Mesenchymal stem cell (in vitro differentiated cells and primary cell): Measurements from ENCODE around the gene ZXDC.

Source experiments
- DNase-seq: peaks from one replicate; pipeline ENCODE4 v3.0.0-alpha.2; 2013
- H2AFZ ChIP-seq: one replicate; pipeline ENCODE4 v1.6.1; 2013; ENCODE audit warnings: low read depth, mild to moderate bottlenecking, control low read depth, inconsistent platforms, low read length, moderate library complexity
- H2AK5ac ChIP-seq: 2 replicates; pipeline ENCODE4 v1.6.1; 2013; ENCODE audit warnings: low read length, moderate library complexity, mild to moderate bottlenecking, inconsistent platforms; ENCODE audit not compliant: severe bottlenecking
- H2BK120ac ChIP-seq: one replicate; pipeline ENCODE4 v1.6.1; 2013; ENCODE audit warnings: low read depth, mild to moderate bottlenecking, inconsistent platforms, low read length, moderate library complexity
- H2BK12ac ChIP-seq, 2 experiments: one replicate each; pipeline ENCODE4 v1.6.1; 2013; ENCODE audit warnings: inconsistent platforms in 2 of 2, low read length in 2 of 2, mild to moderate bottlenecking in 2 of 2, moderate library complexity in 2 of 2, control low read depth in 1 of 2
- H2BK15ac ChIP-seq: one replicate; pipeline ENCODE4 v1.6.1; 2013; ENCODE audit warnings: mild to moderate bottlenecking, low read depth, inconsistent platforms; ENCODE audit not compliant: poor library complexity, severe bottlenecking
- H2BK5ac ChIP-seq: 2 replicates; pipeline ENCODE4 v1.6.1; 2013; ENCODE audit warnings: low read depth, mild to moderate bottlenecking, low read length, control low read depth, inconsistent platforms; ENCODE audit not compliant: poor library complexity, severe bottlenecking
- H3K14ac ChIP-seq, 2 experiments: one replicate each; pipeline ENCODE4 v1.6.1; 2013; ENCODE audit warnings: inconsistent platforms in 2 of 2, low read length in 2 of 2, control low read depth in 1 of 2, mild to moderate bottlenecking in 1 of 2, moderate library complexity in 1 of 2
- H3K18ac ChIP-seq, 2 experiments: one replicate each; pipeline ENCODE4 v1.6.1; 2013; ENCODE audit warnings: inconsistent platforms in 2 of 2, low read length in 2 of 2, control low read depth in 1 of 2, low read depth in 1 of 2, mild to moderate bottlenecking in 1 of 2
- H3K23ac ChIP-seq, 2 experiments: one replicate each; pipeline ENCODE4 v1.6.1; 2013; ENCODE audit warnings: inconsistent platforms in 2 of 2, low read length in 2 of 2, mild to moderate bottlenecking in 2 of 2, moderate library complexity in 2 of 2, control low read depth in 1 of 2
- H3K27ac ChIP-seq: 2 replicates; pipeline ENCODE4 v1.5.1; 2013; ENCODE audit warnings: mild to moderate bottlenecking, moderate library complexity, low read length, control low read depth, inconsistent platforms; ENCODE audit not compliant: poor library complexity, severe bottlenecking
- H3K27me3 ChIP-seq, 2 experiments: 2 replicates each; pipeline versions ENCODE4 v1.6.1 to v1.7.0; 2013; ENCODE audit warnings: low read length in 2 of 2, mild to moderate bottlenecking in 2 of 2, moderate library complexity in 2 of 2, control low read depth in 1 of 2, inconsistent platforms in 1 of 2; ENCODE audit not compliant: control insufficient read depth in 1 of 2, insufficient read depth in 1 of 2
- H3K36me3 ChIP-seq, 2 experiments: 2 replicates each; pipeline versions ENCODE4 v1.6.1 to v1.7.0; 2013; ENCODE audit warnings: low read length in 2 of 2, control low read depth in 1 of 2, inconsistent platforms in 1 of 2, low read depth in 1 of 2, mild to moderate bottlenecking in 1 of 2; ENCODE audit not compliant: insufficient read depth in 2 of 2, control insufficient read depth in 1 of 2
- H3K4ac ChIP-seq, 2 experiments: one replicate each; pipeline ENCODE4 v1.6.1; 2013; ENCODE audit warnings: inconsistent platforms in 2 of 2, low read length in 2 of 2, mild to moderate bottlenecking in 2 of 2, moderate library complexity in 2 of 2, control low read depth in 1 of 2, low read depth in 1 of 2
- H3K4me1 ChIP-seq: 2 replicates; pipeline ENCODE4 v1.6.1; 2013; ENCODE audit warnings: low read depth, low read length, control low read depth; ENCODE audit not compliant: control insufficient read depth, insufficient read depth
- H3K4me2 ChIP-seq: 2 replicates; pipeline ENCODE4 v1.6.1; 2013; ENCODE audit warnings: low read length, mild to moderate bottlenecking, inconsistent platforms; ENCODE audit not compliant: poor library complexity, severe bottlenecking
- H3K4me3 ChIP-seq, 2 experiments: 2 replicates each; pipeline versions ENCODE4 v1.5.1 to v1.7.0; 2013; ENCODE audit warnings: low read length in 2 of 2, mild to moderate bottlenecking in 2 of 2, control low read depth in 1 of 2, low read depth in 1 of 2; ENCODE audit not compliant: insufficient read depth in 1 of 2
- H3K79me1 ChIP-seq: replicated peaks from 2 replicates; pipeline ENCODE4 v1.6.1; 2013; ENCODE audit warnings: mild to moderate bottlenecking, control low read depth, low read length, inconsistent platforms; ENCODE audit not compliant: poor library complexity, severe bottlenecking
- H3K9ac ChIP-seq: 2 replicates; pipeline ENCODE4 v1.7.0; 2013; ENCODE audit warnings: mild to moderate bottlenecking, low read length, moderate library complexity
- H3K9me3 ChIP-seq: 2 replicates; pipeline ENCODE4 v1.7.0; 2013; ENCODE audit warnings: mild to moderate bottlenecking, low read length; ENCODE audit not compliant: control insufficient read depth
- H4K8ac ChIP-seq: one replicate; pipeline ENCODE4 v1.6.1; 2013; ENCODE audit warnings: inconsistent platforms, mild to moderate bottlenecking, low read length, moderate library complexity
- H4K91ac ChIP-seq: one replicate; pipeline ENCODE4 v1.6.1; 2013; ENCODE audit warnings: mild to moderate bottlenecking, low read length, inconsistent platforms
- WGBS: methylation state at CpG from one replicate; pipeline ENCODE4 v1.1.7; 2013; ENCODE audit warnings: mixed read lengths; 5-methylcytosine and 5-hydroxymethylcytosine counted together

The ZXDC gene

GRCh38 chr3:126439346-126439967 is 36.2 kb downstream of the ZXDC start:
- Histone ChIP-seq H3K9ac (no peak overlapping the region), H3K9me3 (no peaks in the 10 kb centered on the region), H3K18ac (no peak overlapping the region), H3K14ac (no peak overlapping the region), H2AFZ (no peak overlapping the region), H2BK12ac (no peak overlapping the region), H2BK5ac (no peak overlapping the region), H2BK15ac (no peak overlapping the region), H3K36me3 (peaks cover 37 to 53% of the 10 kb centered on the region in 2 experiments), H2BK120ac (no peak overlapping the region), H3K4me3 (no peak overlapping the region), H3K23ac (no peak overlapping the region), H3K79me1 (peaks cover 4% of the 10 kb centered on the region), H3K4me2 (no peak overlapping the region), H4K8ac (no peak overlapping the region), H3K27me3 (no peaks in the 10 kb centered on the region), H4K91ac (no peak overlapping the region), H2AK5ac (no peak overlapping the region), H3K27ac (no peak overlapping the region), H3K4me1 (peaks cover 3% of the 10 kb centered on the region), H3K4ac (no peak overlapping the region)
- WGBS, result 98% methylated on average over 15 of the region's 15 CpGs
- DNase-seq, result no peak

GRCh38 chr3:126438746-126439145 is 36.9 kb downstream of the ZXDC start:
- H2BK12ac ChIP-seq, result no peak overlapping the region
- H3K27me3 ChIP-seq, result no peaks in the 10 kb centered on the region
- H3K4me3 ChIP-seq, result no peak overlapping the region
- no peak overlapping the region for H4K8ac ChIP-seq
- no peak overlapping the region for H3K4me2 ChIP-seq
- 95% methylated on average over 9 of the region's 10 CpGs for WGBS
- H4K91ac ChIP-seq, result no peak overlapping the region
- H3K79me1 ChIP-seq, result peaks cover 4% of the 10 kb centered on the region
- no peak overlapping the region for H3K4ac ChIP-seq
- H3K14ac ChIP-seq, result no peak overlapping the region
- no peak overlapping the region for H3K23ac ChIP-seq
- no peak overlapping the region for H3K9ac ChIP-seq
- peaks cover 3% of the 10 kb centered on the region for H3K4me1 ChIP-seq
- H3K36me3 ChIP-seq, result peaks cover 37 to 55% of the 10 kb centered on the region in 2 experiments
- no peak overlapping the region for H3K27ac ChIP-seq
- H3K9me3 ChIP-seq, result no peaks in the 10 kb centered on the region
- H2AK5ac ChIP-seq, result no peak overlapping the region
- H2BK120ac ChIP-seq, result no peak overlapping the region
- no peak for DNase-seq
- no peak overlapping the region for H2BK15ac ChIP-seq
- H3K18ac ChIP-seq, result no peak overlapping the region
- no peak overlapping the region for H2AFZ ChIP-seq
- H2BK5ac ChIP-seq, result no peak overlapping the region

GRCh38 chr3:126438186-126438585 is 37.5 kb downstream of the ZXDC start:
- no peak overlapping the region for H2AFZ ChIP-seq

GRCh38 chr3:126436826-126437717 is 38.6 kb downstream of the ZXDC start:
- Histone ChIP-seq H3K4me1 (peaks cover 3% of the 10 kb centered on the region), H2BK5ac (no peak overlapping the region), H4K91ac (no peak overlapping the region), H3K23ac (no peak overlapping the region), H3K14ac (no peak overlapping the region), H3K27me3 (no peaks in the 10 kb centered on the region), H3K79me1 (peaks cover 4% of the 10 kb centered on the region), H2BK12ac (no peak overlapping the region), H3K27ac (no peak overlapping the region), H3K4me3 (no peak overlapping the region), H3K4me2 (no peak overlapping the region), H3K4ac (no peak overlapping the region), H4K8ac (no peak overlapping the region), H2AFZ (no peak overlapping the region), H3K9ac (no peak overlapping the region), H3K9me3 (no peaks in the 10 kb centered on the region), H3K36me3 (peaks cover 37 to 60% of the 10 kb centered on the region in 2 experiments), H2BK120ac (no peak overlapping the region), H2BK15ac (no peak overlapping the region), H3K18ac (no peak overlapping the region), H2AK5ac (no peak overlapping the region)
- no peak for DNase-seq
- 97% methylated on average over 18 of the region's 18 CpGs for WGBS

More at GRCh38 chr3:126438186-126438585, 37.5 kb downstream of the ZXDC start:
- H3K4me2 ChIP-seq, result no peak overlapping the region
- no peaks in the 10 kb centered on the region for H3K27me3 ChIP-seq
- H3K4me1 ChIP-seq, result peaks cover 3% of the 10 kb centered on the region
- no peak overlapping the region for H2BK5ac ChIP-seq
- no peak overlapping the region for H3K4me3 ChIP-seq
- H3K9ac ChIP-seq, result no peak overlapping the region
- no peak overlapping the region for H2AK5ac ChIP-seq
- H3K36me3 ChIP-seq, result peaks cover 37 to 60% of the 10 kb centered on the region in 2 experiments
- H2BK12ac ChIP-seq, result no peak overlapping the region
- H3K27ac ChIP-seq, result no peak overlapping the region
- H3K14ac ChIP-seq, result no peak overlapping the region
- no peak overlapping the region for H3K4ac ChIP-seq
- no peak for DNase-seq
- H3K79me1 ChIP-seq, result peaks cover 4% of the 10 kb centered on the region
- no peak overlapping the region for H3K23ac ChIP-seq
- H2BK15ac ChIP-seq, result no peak overlapping the region
- WGBS, result 97% methylated on average over 6 of the region's 8 CpGs
- no peaks in the 10 kb centered on the region for H3K9me3 ChIP-seq
- H3K18ac ChIP-seq, result no peak overlapping the region
- H4K8ac ChIP-seq, result no peak overlapping the region
- no peak overlapping the region for H4K91ac ChIP-seq
- no peak overlapping the region for H2BK120ac ChIP-seq
